CD4-positive, alpha-beta T cell treated with Interleukin-6 at 100 ng/mL for 8 hours (primary cell): ENCODE measurements around the gene TRUB2.

ENCODE experiments used
- DNase-seq: peaks from one replicate; pipeline ENCODE4 v3.0.0-alpha.2; 2020; ENCODE audit warnings: mixed read lengths, low spot score

The TRUB2 gene

DNA sequence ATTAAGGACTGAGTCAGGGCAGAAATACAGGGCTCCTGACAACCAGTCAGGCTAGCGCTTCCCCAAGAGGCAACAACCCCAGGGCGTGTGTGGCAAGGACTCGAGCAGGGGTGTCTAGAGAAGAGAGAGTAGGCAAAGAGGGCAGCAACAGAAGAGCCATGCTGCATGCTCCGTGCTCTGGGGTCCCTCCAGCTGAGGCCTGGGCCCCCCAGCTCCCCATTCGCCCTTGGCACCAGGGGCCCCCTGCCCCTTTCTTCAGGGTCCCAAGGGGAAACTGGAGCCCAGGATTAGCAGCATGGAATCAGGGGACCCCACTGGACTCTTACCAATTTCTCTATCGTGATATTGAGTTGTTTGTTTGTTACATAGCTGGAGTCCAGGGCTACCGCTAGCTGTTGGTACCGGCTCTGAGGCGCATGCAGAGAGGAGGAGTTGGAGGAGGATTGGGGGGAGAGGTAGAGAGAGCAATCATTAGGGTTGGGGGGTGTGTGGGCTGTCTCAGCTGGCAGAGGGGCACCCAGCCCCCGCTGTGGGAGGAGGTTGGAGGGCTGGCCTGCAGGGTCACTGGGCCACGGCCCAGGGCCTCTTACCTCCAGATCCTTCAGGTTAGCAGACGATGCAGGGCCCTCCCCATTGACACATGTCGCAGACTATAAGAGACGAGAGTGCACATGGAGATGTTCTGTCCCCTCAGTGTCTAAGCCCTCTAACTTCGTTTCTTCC is 55.2 kb downstream of the TRUB2 start:
- no peak for DNase-seq

- no peak for DNase-seq
These were observed 56.8 kb downstream of the TRUB2 start for GRCh38 chr9:128265348-128265847.

DNA sequence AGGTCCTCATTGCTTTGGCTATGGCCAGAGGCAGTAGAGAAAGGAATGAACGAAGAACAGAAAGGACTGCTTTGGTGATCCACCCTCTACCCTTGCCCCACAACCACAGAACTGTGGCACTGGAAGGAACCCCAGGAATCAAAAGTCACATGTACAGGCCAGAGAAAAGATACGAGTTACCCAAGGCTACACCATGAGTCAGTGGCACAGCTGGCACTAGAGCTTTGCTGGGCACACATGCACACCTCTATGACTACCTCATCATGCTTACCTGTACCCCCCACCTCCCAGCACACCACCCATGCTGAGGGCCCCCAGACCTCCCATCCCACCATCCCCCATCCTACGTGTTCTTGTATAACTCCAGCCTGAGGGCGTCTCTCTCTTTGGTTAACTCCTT is 59.6 kb downstream of the TRUB2 start:
- no peak for DNase-seq

GRCh38 chr9:128260340-128260739 is 61.9 kb downstream of the TRUB2 start:
- no peak for DNase-seq

GRCh38 chr9:128259156-128259555 is 63.1 kb downstream of the TRUB2 start:
- no peak for DNase-seq

DNA sequence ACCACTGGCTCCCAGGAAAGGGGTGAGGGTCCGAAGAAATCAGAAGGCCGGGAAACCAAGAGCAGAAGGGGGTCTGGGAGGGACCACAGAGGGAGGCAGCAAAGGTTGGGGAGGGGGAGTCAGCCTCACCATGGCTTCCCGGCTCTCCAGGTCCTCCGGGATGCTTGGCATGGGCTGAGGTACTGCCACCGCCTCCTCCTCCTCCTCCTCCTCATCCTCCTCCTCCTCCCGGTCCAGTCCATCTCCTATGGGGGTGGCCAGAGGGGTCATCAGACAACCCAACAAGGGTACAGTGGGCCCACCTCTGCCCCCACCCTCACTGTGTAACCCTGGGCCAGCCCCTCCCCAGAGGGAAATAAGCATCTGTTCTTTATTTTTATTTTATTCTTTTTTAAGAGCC is 63.9 kb downstream of the TRUB2 start:
- DNase-seq, result no peak

DNA sequence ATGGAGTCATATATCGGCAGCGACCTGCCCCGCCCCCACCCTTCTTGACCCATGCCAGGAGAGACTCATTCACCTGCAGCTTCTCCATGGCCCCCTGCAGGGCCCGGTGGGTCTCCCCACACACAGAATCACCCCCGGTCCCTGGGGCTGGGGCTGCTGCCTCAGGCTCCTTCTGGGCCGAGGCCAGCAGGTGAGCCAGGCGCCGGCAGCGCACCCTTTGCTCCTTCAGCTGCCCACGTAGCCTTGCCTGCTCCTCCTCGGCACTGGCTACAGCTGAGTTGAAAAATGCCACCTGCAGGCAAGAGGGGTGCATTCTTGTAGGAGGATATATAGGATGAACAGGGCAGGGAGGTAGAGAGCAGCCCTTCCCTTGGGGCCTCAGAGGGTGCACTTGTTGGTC is 64.3 kb downstream of the TRUB2 start:
- no peak for DNase-seq

DNA sequence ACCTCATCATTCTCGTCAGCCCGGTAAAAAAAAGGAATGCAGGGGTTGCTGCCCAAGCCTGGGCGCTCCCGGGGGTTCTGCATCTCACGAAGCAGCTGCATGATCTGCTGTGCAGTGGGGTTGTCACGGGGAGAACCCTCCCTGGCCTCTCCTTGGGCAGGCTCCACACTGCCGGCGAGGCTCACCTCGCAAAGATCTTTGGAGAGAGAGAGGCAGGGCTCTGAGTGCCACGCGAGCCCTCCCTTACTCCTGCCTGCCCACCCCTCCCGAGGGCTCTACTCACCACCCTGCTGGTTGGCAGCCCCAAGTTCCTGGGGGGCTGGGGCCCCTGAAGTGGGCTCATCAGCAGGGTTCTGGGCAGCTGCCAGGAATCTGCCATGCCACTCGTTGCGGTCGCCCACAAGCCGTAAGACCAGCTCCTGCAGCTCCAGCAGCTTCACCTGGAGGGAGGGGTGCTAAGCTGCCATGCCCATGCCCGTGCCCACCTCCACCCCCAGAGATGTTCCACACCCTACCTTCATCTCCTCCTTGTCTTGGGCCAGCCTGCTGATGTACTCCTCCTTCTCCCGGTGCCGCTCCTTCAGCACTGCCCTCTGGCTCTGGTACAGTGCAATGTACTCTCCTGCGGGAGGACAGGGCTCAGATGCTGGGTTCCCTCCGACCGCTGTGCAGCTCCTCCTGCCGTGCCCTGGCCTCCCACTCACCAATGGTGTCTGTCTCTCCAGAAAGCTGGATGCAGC is 65.0 kb downstream of the TRUB2 start:
- DNase-seq, result no peak
